ENCODE results near the gene DPEP3.

- TF ChIP-seq CTCF (IDR thresholded peaks at IDR 0.05) (no peak), EZH2 (IDR thresholded peaks at IDR 0.05; ENCODE audit: borderline replicate concordance, insufficient read depth, low read depth, low read length, poor library complexity, severe bottlenecking) (no peak)
Observed at GRCh38 chr16:67931712-67932461, 48.4 kb downstream of the DPEP3 start, which contains the start of gene CTRL.
